Stimulated activated CD4-positive, alpha-beta T cell treated with anti-CD3 and anti-CD28 coated beads, Interleukin-2, amount 100 ng/mL, for 24 hours (primary cell): ENCODE measurements around the gene PPM1M.
A peak's percentile ranks its signal among the peaks of the same experiment; 100 is the strongest.
"Not testable (repeated sequence)": the region's sequence is repeated elsewhere in the genome, so short reads cannot be mapped to it uniquely, and the experiment has no call there.

ENCODE experiments used
- DNase-seq, 2 donors: peaks; one replicate each; pipeline ENCODE4 v3.0.0-alpha.2; 2020

The PPM1M gene

GRCh38 chr3:52279596-52279995 is 34.0 kb downstream of the PPM1M start:
- no peak for DNase-seq

- no peak for DNase-seq
Observed at GRCh38 chr3:52280050-52280461, 34.5 kb downstream of the PPM1M start.

DNA sequence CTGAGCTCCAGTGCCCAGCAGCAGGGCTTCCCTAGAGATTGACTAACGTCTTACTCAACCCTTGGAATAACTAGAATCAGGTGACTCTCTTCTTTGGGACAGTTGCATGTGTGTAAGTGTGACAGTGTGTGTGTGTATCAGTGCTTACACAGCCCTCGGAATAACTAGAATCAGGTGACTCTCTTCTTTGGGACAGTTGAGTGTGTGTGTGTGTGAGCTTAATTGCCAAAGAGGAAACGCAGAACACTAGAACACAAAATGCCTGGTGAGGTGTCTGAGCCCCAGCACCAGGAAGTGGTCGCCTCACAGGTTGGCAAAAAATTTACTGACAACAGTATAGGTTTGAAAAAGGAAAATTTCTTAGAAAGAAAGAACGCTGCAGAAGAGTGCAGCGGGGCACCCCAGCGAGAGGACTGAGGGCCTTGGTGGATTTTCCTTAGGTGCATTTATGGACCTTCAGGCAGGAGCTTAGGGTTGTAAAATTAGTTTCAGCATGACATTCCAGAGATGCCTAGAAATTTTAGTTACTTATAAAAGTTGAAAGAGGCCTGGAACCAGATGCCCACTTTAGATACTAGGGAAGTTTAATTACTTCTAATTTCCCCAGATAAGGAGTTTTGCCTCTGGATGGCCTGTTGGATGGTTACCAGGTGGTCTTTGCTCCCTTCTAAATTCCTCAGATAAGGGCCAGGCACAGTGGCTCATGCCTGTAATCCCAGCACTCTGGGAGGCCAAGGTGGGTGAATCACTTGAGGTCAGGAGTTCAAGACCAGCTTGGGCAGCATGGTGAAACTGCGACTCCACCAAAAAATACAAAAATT is 36.6 kb downstream of the PPM1M start:
- no peak for DNase-seq

DNA sequence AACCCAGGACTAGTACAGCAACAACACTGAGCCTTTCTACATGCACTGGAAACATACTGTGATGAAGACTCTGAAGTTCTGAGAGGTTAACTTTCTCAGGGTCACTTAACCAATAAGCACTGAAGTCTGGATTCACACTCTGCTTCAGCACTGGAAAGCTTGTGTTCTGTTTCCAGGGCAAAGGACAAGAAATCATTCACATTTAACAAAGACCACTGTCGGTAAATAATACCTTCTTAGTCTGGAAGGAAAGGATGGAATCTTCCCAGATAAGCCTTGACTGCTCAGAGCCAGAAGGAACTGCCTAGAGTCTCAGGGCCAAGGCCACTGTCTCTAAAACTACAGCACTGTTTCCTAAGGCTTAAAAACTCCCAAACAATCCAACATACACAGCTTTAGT is 37.7 kb downstream of the PPM1M start:
- no peak for DNase-seq

- not testable (repeated sequence) for DNase-seq
Observed at GRCh38 chr3:52284051-52284450, 38.5 kb downstream of the PPM1M start.

- no peak for DNase-seq
Observed at GRCh38 chr3:52286777-52287110, 41.2 kb downstream of the PPM1M start.

DNA sequence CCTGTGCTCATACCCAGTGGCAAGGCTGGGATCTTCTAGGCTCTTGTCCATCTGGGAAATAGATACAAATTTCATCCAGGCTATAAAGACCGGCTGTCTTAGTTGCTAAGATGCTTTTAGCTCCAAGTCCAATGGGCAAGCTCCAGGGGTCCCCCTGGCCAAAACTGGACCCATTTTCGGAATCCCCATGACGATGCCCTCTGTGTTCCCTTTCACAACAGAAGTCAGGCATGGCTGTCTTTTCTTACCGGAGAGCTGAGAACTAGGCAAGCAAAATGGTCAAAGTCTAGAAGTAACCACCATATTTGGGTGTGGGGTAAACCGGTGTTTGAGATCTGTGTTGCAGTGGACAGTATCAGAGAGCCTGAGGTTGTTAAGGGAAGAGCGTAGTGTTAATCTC is 43.1 kb downstream of the PPM1M start:
- DNase-seq: no peak

GRCh38 chr3:52289338-52289746 is 43.8 kb downstream of the PPM1M start:
- DNase-seq: no peak

DNA sequence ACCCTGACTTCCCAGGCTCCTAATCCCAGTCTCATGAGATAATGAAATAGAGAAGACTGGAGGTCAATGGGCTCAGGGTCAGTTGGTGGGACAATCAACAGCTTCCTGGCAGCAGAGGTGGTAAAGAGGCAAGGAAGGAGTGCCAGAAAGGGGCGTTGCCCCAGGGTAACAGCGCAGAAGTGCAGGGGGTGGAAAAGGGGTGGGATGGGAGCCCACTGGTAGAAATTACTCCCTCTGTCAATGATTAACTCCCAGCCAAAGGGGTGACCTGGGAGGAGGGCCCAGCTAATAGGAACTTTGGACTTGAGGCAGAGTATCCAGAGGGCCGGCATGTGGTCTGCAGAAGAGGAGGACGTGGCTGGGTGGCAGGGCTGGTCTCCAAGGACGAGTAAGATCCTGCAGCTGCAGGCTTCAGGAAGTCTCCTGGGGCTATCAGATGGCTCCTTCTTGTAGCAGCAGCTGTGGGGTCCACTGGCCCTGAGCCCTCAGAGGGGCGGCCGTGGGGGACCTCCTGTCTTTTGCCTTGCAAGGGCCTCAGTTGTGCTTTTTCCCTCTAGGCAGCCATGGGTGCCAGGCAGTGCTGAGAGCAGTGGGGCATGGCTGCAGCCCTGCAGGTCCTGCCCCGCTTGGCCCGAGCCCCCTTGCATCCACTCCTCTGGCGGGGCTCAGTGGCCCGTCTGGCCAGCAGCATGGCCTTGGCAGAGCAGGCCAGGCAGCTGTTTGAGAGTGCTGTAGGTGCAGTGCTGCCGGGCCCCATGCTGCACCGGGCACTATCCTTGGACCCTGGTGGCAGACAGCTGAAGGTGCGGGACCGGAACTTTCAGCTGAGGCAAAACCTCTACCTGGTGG is 44.4 kb downstream of the PPM1M start:
- no peak for DNase-seq

GRCh38 chr3:52290596-52291507 is 45.3 kb downstream of the PPM1M start:
- DNase-seq: no peak

DNA sequence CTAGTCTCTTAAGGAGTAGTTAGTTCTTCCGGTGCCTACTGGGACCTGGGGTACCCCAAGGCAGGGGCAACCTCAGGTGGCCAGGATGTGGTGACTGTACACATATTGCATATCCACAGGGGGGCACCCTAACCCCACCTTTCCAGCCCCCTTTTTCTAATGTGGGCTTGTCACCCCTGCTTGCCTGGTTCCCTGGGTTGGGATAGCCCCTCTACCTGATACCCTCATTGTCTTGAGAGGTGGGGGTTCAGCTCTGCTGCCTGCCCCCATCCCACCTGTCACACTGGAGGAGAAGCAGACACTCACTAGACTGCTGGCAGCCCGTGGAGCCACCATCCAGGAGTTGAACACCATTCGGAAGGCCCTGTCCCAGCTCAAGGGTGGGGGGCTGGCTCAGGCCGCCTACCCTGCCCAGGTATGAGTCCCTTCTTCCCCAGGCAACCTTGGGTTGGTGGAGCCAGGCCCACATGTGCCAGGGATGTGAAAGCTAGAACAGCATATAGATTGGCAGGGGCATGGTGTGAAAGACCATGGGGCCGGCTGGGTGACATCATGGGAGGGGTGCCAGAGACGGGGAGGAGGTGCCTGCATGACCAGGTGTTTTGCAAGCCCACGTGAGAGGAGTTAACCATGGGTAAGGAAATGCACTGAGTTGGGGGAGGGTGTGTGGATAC is 46.1 kb downstream of the PPM1M start:
- peak; percentile 38 to 48 for DNase-seq

DNA sequence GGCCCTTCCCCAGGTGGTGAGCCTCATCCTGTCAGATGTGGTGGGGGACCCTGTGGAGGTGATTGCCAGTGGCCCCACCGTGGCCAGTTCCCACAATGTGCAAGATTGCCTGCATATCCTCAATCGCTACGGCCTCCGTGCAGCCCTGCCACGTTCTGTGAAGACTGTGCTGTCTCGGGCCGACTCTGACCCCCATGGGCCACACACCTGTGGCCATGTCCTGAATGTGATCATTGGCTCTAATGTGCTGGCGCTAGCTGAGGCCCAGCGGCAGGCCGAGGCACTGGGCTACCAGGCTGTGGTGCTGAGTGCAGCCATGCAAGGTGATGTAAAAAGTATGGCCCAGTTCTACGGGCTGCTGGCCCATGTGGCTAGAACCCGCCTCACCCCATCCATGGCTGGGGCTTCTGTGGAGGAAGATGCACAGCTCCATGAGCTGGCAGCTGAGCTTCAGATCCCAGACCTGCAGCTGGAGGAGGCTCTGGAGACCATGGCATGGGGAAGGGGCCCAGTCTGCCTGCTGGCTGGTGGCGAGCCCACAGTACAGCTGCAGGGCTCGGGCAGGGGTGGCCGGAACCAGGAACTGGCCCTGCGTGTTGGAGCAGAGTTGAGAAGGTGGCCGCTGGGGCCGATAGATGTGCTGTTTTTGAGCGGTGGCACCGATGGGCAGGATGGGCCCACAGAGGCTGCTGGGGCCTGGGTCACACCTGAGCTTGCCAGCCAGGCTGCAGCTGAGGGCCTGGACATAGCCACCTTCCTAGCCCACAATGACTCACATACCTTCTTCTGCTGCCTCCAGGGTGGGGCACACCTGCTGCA is 46.9 kb downstream of the PPM1M start:
- no peak for DNase-seq

- no peak for DNase-seq
Observed at GRCh38 chr3:52293491-52294319, 48.1 kb downstream of the PPM1M start.

DNA sequence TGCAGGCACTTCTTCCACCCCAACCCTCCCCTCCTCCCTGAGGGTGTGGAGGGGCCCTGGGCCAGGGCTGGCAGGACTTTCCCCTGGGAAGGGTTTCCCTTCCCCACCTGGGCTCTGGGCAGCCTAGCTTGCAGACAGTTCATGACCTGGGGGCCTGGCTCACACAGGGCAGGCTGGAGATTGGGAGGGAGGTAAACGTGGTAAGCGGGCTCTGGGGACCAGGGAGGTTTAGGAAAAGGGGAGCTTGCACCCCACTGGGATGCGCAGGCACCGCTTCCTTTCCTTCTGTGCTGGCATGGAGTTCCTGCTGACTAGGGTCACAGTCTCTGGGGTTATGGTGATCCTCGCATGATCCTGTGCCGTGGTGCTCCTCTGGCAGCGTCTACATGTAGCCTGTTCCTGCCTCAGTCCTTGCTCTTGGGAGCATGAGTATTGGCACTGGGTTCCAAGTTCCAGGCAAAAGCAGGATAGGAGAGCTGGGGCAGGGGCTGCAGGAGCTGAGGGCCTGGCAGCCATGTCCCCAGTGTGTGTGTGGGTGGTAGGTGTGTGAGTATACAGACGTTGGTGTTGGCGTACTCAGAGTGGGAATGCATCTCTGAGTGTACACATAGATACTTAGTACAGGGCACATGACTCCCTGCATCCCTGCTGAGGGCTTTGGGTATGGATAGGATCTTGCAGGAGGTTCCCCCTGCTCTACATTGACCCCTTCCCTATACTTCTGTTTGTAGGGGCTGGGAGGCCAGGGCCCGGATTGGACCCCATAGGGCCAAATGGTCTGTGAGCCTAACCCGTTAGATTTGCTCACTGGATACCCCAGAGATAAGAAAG is 49.0 kb downstream of the PPM1M start:
- DNase-seq: no peak

- DNase-seq: no peak
Observed at GRCh38 chr3:52295671-52296208, 50.2 kb downstream of the PPM1M start.

- no peak for DNase-seq
Observed at GRCh38 chr3:52297242-52298148, 51.9 kb downstream of the PPM1M start.

- no peak for DNase-seq
Observed at GRCh38 chr3:52298149-52299098, 52.9 kb downstream of the PPM1M start.
